ENCODE measurements around the gene GNB1.
"Not testable (repeated sequence)": the region's sequence is repeated elsewhere in the genome, so short reads cannot be mapped to it uniquely, and the experiment has no call there.

- not testable (repeated sequence) for TF ChIP-seq CTCF, POLR2A, EP300, POLR2AphosphoS5 (IDR thresholded peaks at IDR 0.05)
These were observed 144.3 kb downstream of the GNB1 start for GRCh38 chr1:1746566-1746909.
